Measurements from ENCODE around the gene SUSD4.

The SUSD4 gene

DNA sequence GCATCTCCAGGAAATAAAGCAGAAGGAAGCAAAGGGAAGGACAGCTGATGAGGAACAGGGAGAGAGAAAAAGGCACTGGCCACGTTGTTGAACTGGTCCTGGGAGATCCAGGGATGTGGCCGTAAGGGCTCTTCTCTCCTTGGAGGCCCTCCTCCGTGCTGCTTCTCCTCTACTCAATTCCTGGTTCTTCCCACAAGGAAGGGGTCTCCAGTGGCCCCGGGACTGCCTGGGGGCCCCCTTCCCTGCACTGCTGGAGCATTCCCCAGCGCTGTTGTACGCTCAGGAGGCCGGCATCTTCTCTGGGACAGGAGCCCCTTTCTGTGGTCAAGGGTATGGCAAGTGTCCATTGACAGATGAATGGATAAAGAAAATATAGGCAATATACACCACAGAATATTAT is 132.4 kb downstream of the SUSD4 start:
- Histone ChIP-seq H3K27me3 (no peaks in the 10 kb centered on the region), H3K9me3 (peaks cover 0 to under 1% (median 0%) of the 10 kb centered on the region in 3 donors), H3K4me1 (peaks cover 0 to 13% (median 5%) of the 10 kb centered on the region in 4 donors), H3K27ac (no peak overlapping the region), H3K36me3 (no peaks in the 10 kb centered on the region), H3K4me3 (no peak overlapping the region)
- intact Hi-C loops (cut with DNase I; ENCODE audit: low total_unique reads): no loop called here
- DNase-seq: no peak
- TF ChIP-seq, protein P1, sequence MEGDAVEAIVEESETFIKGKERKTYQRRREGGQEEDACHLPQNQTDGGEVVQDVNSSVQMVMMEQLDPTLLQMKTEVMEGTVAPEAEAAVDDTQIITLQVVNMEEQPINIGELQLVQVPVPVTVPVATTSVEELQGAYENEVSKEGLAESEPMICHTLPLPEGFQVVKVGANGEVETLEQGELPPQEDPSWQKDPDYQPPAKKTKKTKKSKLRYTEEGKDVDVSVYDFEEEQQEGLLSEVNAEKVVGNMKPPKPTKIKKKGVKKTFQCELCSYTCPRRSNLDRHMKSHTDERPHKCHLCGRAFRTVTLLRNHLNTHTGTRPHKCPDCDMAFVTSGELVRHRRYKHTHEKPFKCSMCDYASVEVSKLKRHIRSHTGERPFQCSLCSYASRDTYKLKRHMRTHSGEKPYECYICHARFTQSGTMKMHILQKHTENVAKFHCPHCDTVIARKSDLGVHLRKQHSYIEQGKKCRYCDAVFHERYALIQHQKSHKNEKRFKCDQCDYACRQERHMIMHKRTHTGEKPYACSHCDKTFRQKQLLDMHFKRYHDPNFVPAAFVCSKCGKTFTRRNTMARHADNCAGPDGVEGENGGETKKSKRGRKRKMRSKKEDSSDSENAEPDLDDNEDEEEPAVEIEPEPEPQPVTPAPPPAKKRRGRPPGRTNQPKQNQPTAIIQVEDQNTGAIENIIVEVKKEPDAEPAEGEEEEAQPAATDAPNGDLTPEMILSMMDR (IDR thresholded peaks at IDR 0.05): no peak

DNA sequence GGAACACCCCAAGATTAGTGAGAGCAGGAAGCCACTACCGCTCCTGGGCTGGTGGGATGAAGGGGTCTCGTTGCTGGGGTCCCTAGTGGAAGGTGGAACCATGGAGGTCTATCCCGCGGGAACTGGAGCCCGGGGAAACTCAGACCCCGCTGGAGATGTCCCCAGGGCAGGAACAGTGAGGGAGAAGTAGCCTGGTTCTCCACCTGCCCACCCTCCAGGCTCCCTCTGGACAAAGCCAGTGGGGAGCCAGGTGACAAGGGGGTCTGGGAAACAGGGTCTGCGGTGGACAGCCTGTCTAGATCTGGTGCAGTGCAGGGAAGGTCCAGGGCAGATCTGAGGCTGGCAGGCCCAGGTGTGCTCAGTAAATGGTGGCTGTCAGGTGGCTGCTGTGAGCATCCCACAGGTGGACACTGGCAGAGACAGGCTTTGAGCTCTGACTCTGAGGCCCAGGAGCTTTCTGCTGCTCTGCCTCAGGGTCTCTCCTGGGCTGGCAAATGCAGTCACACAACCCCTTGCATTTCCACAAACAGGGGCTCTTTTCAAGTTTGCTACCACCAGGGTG is 132.9 kb downstream of the SUSD4 start:
- DNase-seq: no peak
- TF ChIP-seq, protein P1 (IDR thresholded peaks at IDR 0.05): no peak
- intact Hi-C loops (cut with DNase I; ENCODE audit: low total_unique reads): no loop called here

DNA sequence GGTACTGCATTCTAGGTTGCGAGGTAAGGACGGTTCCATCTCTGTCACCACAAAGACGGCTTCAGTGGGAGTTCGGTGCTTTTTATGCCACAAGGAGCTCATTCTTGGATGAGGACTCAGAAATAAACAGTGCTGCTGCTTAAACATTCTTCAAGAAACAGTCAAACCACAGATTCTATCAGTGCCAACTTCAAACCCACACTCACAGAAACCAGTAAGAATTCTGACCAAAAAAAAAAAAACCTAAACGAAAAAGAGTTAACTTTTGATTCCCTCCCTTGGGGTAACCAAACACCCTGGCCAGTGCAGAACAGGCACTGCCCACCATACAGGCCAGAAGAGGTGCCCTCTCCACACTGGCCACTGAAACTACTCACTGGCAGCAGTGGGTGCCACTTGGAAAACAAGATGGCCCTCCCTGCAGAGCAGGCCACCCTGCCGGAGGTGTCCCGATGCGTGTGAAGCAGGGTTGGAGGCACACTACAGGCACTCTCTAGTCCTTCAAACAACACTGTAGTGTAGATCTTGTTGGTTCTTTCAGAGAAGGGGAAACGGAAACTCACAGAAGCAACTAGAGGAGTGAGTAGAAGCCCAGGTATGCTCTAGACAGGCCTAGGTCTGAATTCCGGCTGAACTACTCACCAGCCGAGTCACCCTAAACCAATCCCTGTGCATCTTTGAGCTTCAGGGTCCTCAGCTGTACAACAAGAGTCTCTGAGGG is 133.7 kb downstream of the SUSD4 start:
- intact Hi-C loops (cut with DNase I; ENCODE audit: low total_unique reads): no loop called here
- H3K27ac ChIP-seq: no peak overlapping the region
- TF ChIP-seq, protein P1 (IDR thresholded peaks at IDR 0.05): no peak

More for the DNA sequence above, 132.9 kb downstream of the SUSD4 start:
- Histone ChIP-seq H3K36me3 (no peaks in the 10 kb centered on the region), H3K27ac (no peak overlapping the region), H3K9me3 (no peaks in the 10 kb centered on the region), H3K4me1 (peaks cover 0 to 13% (median 5%) of the 10 kb centered on the region in 4 donors), H3K4me3 (no peak overlapping the region), H3K27me3 (no peaks in the 10 kb centered on the region)

DNA sequence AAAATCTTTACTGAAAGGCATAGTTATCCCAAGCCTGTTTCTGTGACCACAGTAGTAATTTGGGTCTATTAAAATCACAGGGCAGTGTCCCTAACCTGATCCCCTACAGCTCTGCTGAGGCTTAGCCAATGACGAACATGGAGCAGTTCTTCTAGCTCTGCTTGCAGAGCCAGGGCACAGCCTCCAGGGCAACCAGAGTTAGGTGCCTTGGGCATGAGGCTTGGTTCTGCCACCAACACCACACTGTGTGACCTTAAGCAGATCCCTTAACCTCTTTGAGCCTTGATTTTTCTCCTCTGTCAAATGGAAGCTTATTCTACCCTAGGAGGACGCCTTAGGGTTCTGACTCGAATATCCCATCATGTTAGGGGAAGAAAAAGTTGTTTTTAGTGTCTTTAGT is 134.2 kb downstream of the SUSD4 start:
- Histone ChIP-seq H3K4me3 (no peak overlapping the region), H3K27me3 (no peaks in the 10 kb centered on the region), H3K9me3 (no peaks in the 10 kb centered on the region), H3K27ac (no peak overlapping the region), H3K36me3 (no peaks in the 10 kb centered on the region), H3K4me1 (peaks cover 0 to 13% (median 5%) of the 10 kb centered on the region in 4 donors)
- no peak for DNase-seq
- intact Hi-C loops (cut with DNase I; ENCODE audit: low total_unique reads): no loop called here
- TF ChIP-seq, protein P1 (IDR thresholded peaks at IDR 0.05): no peak

More for the DNA sequence above, 133.7 kb downstream of the SUSD4 start:
- H3K27me3 ChIP-seq: no peaks in the 10 kb centered on the region
- H3K4me1 ChIP-seq: peaks cover 0 to 13% (median 5%) of the 10 kb centered on the region in 4 donors
- DNase-seq: no peak
- no peak overlapping the region for H3K4me3 ChIP-seq
- no peaks in the 10 kb centered on the region for H3K9me3 ChIP-seq
- no peaks in the 10 kb centered on the region for H3K36me3 ChIP-seq

DNA sequence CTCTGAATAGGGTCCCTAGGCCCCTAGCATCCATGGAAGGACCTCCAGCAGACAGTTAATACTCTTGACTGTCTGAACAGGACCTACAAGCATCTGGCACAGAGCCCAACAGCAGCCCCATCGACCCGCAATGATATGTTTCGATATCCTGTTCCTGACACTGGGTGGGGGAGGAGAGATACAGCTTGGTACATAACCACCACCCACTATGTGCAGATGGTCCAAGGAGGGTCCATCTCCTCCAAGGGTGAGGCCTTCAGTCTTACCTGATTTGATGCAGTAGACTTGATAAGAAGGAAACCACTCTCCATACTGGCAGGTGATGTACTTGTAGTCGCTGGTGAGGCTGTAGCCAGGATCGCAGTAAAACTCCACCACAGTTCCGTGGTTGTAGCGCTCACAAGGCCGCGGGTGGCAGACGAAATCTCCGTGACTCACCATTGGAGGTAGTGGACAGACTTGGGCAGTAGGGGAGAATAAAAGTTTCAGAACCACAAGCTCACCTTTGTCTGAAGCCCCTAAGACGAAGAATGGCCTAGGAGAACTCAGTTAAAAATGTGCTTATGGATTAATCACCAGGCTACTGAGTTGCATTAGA is 134.9 kb downstream of the SUSD4 start:
- Histone ChIP-seq H3K4me1 (peaks cover 0 to 10% (median 4%) of the 10 kb centered on the region in 4 donors), H3K4me3 (no peak overlapping the region), H3K9me3 (no peaks in the 10 kb centered on the region), H3K27me3 (no peaks in the 10 kb centered on the region), H3K27ac (no peak overlapping the region), H3K36me3 (no peaks in the 10 kb centered on the region)
- no peak for DNase-seq
- intact Hi-C loops (cut with DNase I; ENCODE audit: low total_unique reads): no loop called here
- TF ChIP-seq, protein P1 (IDR thresholded peaks at IDR 0.05): no peak
